ENCODE measurements around the gene MPPED2. TPM values are rescaled to one million over a fixed set of nuclear protein-coding genes. Genes with fewer than 3 reads are reported as not detected.

MPPED2 gene
- total and polyA plus RNA-seq, 2 of the 13 experiments (the other 11 are each of a cell fraction or from before 2014, with no cell fraction given), result not detected

DNA sequence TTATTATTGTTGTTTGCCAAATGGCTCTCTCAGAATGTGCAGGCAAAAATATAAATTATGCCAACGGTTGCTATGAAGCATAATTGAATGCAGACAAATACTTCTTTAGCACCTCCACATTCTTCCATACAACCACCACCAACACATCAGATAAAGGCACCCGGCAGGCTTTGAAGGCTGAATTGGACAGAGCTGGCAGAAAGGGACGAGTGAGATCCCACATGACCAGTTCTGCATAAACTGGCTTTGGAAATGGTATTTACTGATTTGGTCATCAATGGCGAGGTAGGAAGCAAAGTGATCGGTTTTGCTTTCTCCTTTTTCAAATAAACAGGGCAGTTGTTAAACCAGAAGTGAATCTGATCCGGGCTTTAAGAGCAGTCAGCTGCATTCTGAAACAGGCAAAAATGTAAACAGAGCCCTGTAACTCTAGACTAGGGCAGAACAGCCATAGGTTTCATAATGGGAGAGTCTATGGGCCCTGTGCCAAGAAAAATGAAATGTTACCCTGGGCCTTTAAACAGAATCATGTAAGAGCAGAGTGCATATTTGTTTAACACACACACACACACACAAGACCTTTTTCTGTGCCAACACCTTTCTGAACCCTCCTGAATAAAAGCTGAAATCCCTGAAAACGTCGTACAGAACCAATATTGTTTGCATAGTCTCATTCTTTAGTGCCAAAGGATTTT lies 97.7 kb downstream of the MPPED2 start (continued):
- TF ChIP-seq, protein P1, sequence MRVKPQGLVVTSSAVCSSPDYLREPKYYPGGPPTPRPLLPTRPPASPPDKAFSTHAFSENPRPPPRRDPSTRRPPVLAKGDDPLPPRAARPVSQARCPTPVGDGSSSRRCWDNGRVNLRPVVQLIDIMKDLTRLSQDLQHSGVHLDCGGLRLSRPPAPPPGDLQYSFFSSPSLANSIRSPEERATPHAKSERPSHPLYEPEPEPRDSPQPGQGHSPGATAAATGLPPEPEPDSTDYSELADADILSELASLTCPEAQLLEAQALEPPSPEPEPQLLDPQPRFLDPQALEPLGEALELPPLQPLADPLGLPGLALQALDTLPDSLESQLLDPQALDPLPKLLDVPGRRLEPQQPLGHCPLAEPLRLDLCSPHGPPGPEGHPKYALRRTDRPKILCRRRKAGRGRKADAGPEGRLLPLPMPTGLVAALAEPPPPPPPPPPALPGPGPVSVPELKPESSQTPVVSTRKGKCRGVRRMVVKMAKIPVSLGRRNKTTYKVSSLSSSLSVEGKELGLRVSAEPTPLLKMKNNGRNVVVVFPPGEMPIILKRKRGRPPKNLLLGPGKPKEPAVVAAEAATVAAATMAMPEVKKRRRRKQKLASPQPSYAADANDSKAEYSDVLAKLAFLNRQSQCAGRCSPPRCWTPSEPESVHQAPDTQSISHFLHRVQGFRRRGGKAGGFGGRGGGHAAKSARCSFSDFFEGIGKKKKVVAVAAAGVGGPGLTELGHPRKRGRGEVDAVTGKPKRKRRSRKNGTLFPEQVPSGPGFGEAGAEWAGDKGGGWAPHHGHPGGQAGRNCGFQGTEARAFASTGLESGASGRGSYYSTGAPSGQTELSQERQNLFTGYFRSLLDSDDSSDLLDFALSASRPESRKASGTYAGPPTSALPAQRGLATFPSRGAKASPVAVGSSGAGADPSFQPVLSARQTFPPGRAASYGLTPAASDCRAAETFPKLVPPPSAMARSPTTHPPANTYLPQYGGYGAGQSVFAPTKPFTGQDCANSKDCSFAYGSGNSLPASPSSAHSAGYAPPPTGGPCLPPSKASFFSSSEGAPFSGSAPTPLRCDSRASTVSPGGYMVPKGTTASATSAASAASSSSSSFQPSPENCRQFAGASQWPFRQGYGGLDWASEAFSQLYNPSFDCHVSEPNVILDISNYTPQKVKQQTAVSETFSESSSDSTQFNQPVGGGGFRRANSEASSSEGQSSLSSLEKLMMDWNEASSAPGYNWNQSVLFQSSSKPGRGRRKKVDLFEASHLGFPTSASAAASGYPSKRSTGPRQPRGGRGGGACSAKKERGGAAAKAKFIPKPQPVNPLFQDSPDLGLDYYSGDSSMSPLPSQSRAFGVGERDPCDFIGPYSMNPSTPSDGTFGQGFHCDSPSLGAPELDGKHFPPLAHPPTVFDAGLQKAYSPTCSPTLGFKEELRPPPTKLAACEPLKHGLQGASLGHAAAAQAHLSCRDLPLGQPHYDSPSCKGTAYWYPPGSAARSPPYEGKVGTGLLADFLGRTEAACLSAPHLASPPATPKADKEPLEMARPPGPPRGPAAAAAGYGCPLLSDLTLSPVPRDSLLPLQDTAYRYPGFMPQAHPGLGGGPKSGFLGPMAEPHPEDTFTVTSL (CRISPR knock-in tag; IDR thresholded peaks at IDR 0.05; ENCODE audit: borderline replicate concordance), result peak; percentile 95
- TF ChIP-seq ZNF383 (CRISPR knock-in tag; IDR thresholded peaks at IDR 0.05; ENCODE audit: borderline replicate concordance) (no peak), KLF13 (CRISPR knock-in tag; IDR thresholded peaks at IDR 0.05) (no peak), ZNF713 (CRISPR knock-in tag; IDR thresholded peaks at IDR 0.05) (no peak), ZNF605 (CRISPR knock-in tag; IDR thresholded peaks at IDR 0.05) (no peak), ZNF274 (CRISPR knock-in tag; IDR thresholded peaks at IDR 0.05) (no peak), SRF (IDR thresholded peaks at IDR 0.05; ENCODE audit: low read depth, low read length) (no peak), ZNF282 (IDR thresholded peaks at IDR 0.05; ENCODE audit: partially characterized antibody) (no peak)
- TF ChIP-seq, protein P2, sequence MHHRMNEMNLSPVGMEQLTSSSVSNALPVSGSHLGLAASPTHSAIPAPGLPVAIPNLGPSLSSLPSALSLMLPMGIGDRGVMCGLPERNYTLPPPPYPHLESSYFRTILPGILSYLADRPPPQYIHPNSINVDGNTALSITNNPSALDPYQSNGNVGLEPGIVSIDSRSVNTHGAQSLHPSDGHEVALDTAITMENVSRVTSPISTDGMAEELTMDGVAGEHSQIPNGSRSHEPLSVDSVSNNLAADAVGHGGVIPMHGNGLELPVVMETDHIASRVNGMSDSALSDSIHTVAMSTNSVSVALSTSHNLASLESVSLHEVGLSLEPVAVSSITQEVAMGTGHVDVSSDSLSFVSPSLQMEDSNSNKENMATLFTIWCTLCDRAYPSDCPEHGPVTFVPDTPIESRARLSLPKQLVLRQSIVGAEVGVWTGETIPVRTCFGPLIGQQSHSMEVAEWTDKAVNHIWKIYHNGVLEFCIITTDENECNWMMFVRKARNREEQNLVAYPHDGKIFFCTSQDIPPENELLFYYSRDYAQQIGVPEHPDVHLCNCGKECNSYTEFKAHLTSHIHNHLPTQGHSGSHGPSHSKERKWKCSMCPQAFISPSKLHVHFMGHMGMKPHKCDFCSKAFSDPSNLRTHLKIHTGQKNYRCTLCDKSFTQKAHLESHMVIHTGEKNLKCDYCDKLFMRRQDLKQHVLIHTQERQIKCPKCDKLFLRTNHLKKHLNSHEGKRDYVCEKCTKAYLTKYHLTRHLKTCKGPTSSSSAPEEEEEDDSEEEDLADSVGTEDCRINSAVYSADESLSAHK (CRISPR knock-in tag; IDR thresholded peaks at IDR 0.05; ENCODE audit: borderline replicate concordance), result no peak
- TF ChIP-seq, protein P3, sequence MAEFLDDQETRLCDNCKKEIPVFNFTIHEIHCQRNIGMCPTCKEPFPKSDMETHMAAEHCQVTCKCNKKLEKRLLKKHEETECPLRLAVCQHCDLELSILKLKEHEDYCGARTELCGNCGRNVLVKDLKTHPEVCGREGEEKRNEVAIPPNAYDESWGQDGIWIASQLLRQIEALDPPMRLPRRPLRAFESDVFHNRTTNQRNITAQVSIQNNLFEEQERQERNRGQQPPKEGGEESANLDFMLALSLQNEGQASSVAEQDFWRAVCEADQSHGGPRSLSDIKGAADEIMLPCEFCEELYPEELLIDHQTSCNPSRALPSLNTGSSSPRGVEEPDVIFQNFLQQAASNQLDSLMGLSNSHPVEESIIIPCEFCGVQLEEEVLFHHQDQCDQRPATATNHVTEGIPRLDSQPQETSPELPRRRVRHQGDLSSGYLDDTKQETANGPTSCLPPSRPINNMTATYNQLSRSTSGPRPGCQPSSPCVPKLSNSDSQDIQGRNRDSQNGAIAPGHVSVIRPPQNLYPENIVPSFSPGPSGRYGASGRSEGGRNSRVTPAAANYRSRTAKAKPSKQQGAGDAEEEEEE (CRISPR knock-in tag; IDR thresholded peaks at IDR 0.05; ENCODE audit: borderline replicate concordance), result no peak
- TF ChIP-seq, protein P4, sequence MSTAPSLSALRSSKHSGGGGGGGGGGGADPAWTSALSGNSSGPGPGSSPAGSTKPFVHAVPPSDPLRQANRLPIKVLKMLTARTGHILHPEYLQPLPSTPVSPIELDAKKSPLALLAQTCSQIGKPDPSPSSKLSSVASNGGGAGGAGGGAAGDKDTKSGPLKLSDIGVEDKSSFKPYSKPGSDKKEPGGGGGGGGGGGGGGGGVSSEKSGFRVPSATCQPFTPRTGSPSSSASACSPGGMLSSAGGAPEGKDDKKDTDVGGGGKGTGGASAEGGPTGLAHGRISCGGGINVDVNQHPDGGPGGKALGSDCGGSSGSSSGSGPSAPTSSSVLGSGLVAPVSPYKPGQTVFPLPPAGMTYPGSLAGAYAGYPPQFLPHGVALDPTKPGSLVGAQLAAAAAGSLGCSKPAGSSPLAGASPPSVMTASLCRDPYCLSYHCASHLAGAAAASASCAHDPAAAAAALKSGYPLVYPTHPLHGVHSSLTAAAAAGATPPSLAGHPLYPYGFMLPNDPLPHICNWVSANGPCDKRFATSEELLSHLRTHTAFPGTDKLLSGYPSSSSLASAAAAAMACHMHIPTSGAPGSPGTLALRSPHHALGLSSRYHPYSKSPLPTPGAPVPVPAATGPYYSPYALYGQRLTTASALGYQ (CRISPR knock-in tag; IDR thresholded peaks at IDR 0.05), result peak; percentile 46; the same call in 1 of the 2 replicates
